GM18498 (cell line): ENCODE data around the gene OR10H4.
"Not testable (repeated sequence)": the region's sequence is repeated elsewhere in the genome, so short reads cannot be mapped to it uniquely, and the experiment has no call there.

ENCODE experiments used
- ATAC-seq: cut with Tn5 transposase; IDR thresholded peaks from one replicate; pipeline ENCODE4 v1.9.1; 2021; ENCODE audit warnings: mild to moderate bottlenecking, moderate library complexity; ENCODE audit not compliant: unreplicated experiment

The OR10H4 gene

GRCh38 chr19:15936950-15937349 is 11.9 kb upstream of the OR10H4 start:
- ATAC-seq = no peak

DNA sequence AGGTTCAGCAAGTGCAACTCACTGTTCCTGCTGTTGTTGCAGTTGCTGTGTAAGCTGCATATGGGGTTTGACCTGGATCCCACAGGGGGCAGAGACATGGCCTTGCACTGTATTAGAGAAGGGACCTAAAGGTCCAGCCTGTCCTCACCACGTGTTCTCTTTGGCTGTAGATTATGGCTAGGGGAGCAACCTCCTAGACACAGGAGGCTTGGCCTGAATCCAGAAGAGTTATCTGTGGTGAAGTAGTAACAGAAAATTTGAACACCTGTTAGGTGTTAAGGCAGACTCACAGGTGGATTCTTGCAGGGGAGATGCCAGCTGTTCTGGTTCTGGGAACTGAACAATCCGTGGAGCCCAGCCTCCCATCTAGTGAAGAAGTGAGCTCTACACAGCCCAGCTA is 11.0 kb upstream of the OR10H4 start:
- ATAC-seq = no peak

DNA sequence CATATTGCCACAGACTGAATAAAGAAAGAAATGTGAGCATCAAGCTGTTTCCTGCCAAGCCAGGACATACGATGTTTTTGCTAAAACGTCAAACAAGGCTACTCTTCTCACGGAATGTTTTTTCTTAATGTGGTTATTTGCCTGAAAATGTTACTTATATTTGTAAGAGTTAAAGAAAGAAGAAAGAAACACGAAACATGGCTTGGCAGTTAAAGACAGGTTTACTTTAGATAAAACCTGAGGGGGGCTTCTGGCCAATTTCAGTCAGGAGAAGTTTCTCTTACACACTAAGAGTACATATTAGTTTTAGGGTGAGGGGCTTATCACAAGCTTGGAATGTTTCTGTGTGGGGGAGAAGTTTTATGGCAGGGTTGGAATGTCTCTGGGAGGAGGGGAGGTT is 4.4 kb upstream of the OR10H4 start:
- no peak for ATAC-seq

DNA sequence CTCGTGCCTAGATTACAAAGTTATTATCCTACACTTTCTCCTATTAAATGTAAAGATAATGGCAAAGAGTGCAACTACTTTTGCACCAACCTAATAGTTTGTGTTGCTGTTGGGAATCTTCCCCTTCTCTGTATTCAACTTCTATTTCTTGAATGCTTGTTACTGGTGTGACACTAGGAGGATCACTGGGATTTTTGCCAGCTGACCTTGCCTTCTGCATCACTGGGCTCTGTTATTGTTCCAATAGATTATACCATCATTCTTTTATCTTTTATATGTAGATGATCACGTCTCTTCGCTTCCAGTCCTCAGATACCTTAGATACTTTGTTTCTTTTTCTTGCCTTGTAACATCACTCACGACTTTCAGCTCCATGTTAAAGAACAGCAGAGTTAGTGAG is 3.5 kb upstream of the OR10H4 start:
- no peak for ATAC-seq

GRCh38 chr19:15954820-15955219 is 6.0 kb downstream of the OR10H4 start:
- no peak for ATAC-seq

DNA sequence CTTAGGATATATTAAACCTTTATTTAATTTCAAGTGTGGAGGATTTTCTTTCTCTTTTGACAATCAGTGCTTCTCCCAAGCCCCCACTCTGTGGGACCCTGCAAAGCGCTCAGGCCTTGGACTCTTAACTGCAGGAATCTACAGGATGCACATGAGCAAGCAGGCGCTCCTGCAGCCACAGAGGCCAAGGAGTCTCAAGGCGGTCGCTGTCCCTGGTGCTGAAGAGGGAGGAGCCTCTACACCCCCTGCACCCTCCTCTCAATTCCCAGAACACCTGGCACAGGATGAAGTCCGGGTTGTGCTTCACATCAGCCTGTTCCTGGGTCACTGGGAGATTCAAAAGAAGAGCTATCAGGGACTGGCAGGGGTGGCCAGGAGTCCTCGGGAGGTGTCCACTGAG is 13.5 kb downstream of the OR10H4 start:
- no peak for ATAC-seq

- ATAC-seq = no peak
Measured at GRCh38 chr19:15964231-15964630, 15.4 kb downstream of the OR10H4 start.

DNA sequence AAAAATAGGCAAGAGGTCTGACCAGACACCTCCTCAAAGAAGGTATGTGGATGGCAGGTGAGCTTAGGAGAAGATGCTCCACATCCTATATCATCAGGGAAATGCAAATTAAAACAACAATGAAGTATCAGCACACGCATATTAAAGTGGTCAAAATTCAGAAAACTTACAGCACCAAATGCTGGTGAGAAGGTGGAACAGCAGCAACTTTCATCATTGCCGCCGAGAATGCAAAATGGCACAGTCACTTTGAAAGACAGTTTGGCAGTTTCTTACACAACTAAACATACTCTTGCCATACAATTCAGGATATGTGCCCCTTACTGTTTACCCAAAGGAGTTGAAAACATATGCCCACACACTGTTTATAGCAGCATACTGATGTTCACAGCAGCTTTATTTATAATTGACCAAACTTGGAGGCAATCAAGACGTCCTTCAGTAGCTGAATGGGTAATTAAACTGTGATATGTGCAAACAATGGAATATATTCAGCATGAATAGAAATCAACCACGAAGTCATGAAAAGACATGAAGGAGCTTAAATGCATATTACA is 22.5 kb downstream of the OR10H4 start:
- ATAC-seq = no peak

DNA sequence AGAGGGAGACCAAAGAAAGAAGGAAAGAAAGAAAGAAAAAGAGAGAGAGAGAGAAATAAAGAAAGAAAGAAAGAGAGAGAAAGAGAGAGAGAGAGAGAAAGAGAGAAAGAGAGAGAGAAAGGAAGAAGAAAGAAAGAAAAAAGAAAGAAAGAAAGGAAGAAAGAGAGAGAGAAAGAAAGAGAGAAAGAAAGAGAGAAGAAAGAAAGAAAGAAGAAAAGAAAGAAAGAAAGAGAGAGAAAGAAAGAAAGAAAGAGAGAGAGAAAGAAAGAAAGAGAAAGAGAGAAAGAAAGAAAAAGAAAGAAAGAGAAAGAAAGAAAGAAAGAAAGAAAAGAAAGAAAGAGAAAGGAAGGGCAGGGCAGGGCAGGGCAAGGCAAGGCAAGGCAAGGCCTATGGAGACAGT is 23.2 kb downstream of the OR10H4 start:
- not testable (repeated sequence) for ATAC-seq

- ATAC-seq = no peak
Measured at GRCh38 chr19:15974856-15975255, 26.0 kb downstream of the OR10H4 start.

- no peak for ATAC-seq
Measured at GRCh38 chr19:15976836-15977689, 28.3 kb downstream of the OR10H4 start.

DNA sequence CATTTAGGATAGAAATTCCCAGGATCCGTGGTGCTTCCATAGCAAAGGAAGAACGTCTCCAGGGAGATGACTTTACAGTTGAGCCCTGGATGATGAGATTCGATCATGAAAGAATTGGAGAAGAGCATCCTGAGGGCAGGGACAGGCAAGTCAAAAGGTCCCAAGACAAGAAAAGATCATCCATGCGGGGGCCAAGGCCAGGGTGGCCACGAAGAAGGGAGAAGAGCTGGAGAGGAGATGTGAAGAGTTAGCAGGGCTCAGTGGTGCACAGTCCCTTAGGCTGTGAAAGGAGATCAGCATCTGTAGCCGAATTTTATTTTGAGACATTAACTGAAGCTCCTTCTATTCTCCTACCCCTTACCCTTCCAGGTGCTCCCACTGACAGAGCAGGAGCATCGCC is 28.9 kb downstream of the OR10H4 start:
- ATAC-seq = no peak

DNA sequence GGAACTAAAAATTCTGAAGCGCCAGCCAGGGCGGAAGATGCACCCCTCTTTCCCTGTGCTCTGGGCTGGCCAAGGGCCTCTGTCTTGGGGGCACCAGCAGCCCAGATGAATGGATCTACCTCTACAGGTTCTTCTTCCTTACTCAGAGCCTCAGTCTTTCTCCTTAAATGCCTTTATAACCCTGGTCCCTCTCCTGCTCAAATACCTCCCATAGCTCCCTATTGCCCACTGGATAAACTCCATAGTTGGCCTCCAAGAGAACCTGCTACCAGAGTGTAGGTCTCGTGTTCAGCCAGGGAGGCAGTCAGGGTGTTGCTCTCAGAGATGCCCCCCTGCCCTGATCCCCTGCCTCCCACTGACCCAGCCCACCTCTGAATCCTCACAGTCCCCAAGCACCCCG is 30.5 kb downstream of the OR10H4 start:
- no peak for ATAC-seq

GRCh38 chr19:15985831-15986230 is 37.0 kb downstream of the OR10H4 start:
- not testable (repeated sequence) for ATAC-seq

DNA sequence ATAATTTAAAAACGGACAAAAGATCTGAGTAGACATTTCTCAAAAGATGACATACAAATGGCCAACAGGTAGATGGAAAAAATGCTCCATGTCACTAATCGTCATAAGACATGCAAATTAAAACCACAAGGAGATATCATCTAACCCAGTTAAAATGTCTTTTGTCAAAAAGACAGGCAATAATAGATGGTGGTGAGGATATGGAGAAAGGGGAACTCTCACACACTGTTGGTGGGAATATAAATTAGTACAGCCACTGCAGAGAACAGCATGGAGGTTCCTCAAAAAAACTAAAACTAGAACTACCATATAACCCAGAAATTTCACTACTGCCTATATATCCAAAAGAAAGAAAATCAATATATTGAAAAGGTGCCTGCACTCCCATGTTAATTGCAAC is 37.9 kb downstream of the OR10H4 start:
- ATAC-seq = no peak

GRCh38 chr19:15989889-15990288 is 41.1 kb downstream of the OR10H4 start:
- ATAC-seq = no peak

- ATAC-seq = no peak
Measured at GRCh38 chr19:15991602-15992001, 42.8 kb downstream of the OR10H4 start.

- ATAC-seq = no peak
Measured at GRCh38 chr19:15992014-15992413, 43.2 kb downstream of the OR10H4 start.

GRCh38 chr19:15995536-15995935 is 46.7 kb downstream of the OR10H4 start:
- ATAC-seq = no peak

- ATAC-seq = no peak
Measured at GRCh38 chr19:15998166-15998565, 49.4 kb downstream of the OR10H4 start.
